Tibial nerve (tissue), 4 donors: ENCODE results near the gene CCDC78.

Experiments used
- CTCF ChIP-seq, 5 experiments: fragments of 200-600 bp in 3 of 5; fragments of 450-650 bp in 2 of 5; sonication (generic) in 3 of 5; IDR thresholded peaks; one replicate each; pipeline ENCODE4 v1.5.1; 2016 to 2019; ENCODE audit warnings: antibody characterized with exemption in 5 of 5, mild to moderate bottlenecking in 3 of 5, moderate library complexity in 2 of 5
- EP300 ChIP-seq, 2 donors: sonication (generic); formaldehyde crosslinking; IDR thresholded peaks; one replicate each; pipeline ENCODE4 v1.6.1; 2017; ENCODE audit warnings: antibody characterized with exemption in 2 of 2, mild to moderate bottlenecking in 1 of 2

GRCh38 chr16:717450-718245 is 8.6 kb downstream of the CCDC78 start:
- TF ChIP-seq CTCF (IDR thresholded peaks at IDR 0.05) (no peak), EP300 (IDR thresholded peaks at IDR 0.05) (no peak)
